HCT116 (cell line): ENCODE results near the gene SURF6.

Experiments
- CTCF ChIP-seq, 3 experiments: fragments of 200-600 bp in 1 of 3; sonication (generic) in 1 of 3; IDR thresholded peaks in 2 of 3; conservative IDR thresholded peaks in 1 of 3; 2 replicates each; pipeline ENCODE4 v1.5.1; 2012 to 2017; ENCODE audit warnings: low read depth in 2 of 3, low read length in 2 of 3, antibody characterized with exemption in 1 of 3, borderline replicate concordance in 1 of 3, control low read depth in 1 of 3, mild to moderate bottlenecking in 1 of 3, mixed read lengths in 1 of 3, mixed run types in 1 of 3, moderate library complexity in 1 of 3; ENCODE audit not compliant: insufficient read depth in 1 of 3
- ELF1 ChIP-seq: IDR thresholded peaks from 2 replicates; pipeline ENCODE4 v1.6.1; 2012; ENCODE audit warnings: low read depth, borderline replicate concordance
- EZH2 ChIP-seq: fragments of 200-600 bp; sonication (generic); IDR thresholded peaks from 2 replicates; pipeline ENCODE4 v1.6.1; 2017; ENCODE audit warnings: antibody characterized with exemption, mixed run types
- EZH2phosphoT487 ChIP-seq: fragments of 200-600 bp; IDR thresholded peaks from 2 replicates; pipeline ENCODE4 v1.6.1; 2018; ENCODE audit warnings: antibody characterized with exemption, borderline replicate concordance
- MAX ChIP-seq: IDR thresholded peaks from 2 replicates; pipeline ENCODE4 v1.6.1; 2012
- POLR2A ChIP-seq: IDR thresholded peaks from 2 replicates; pipeline ENCODE4 v1.7.0; 2011; ENCODE audit warnings: borderline replicate concordance; ENCODE audit not compliant: insufficient read depth, insufficient read length; ENCODE audit errors: extremely low read depth
- POLR2AphosphoS5 ChIP-seq: IDR thresholded peaks from 2 replicates; pipeline ENCODE4 v1.6.1; 2011; ENCODE audit warnings: mild to moderate bottlenecking, low read depth, low read length, moderate library complexity

- TF ChIP-seq ELF1 (no peak), POLR2A (no peak), MAX (no peak), CTCF (IDR thresholded peaks at IDR 0.05 in 2 of 3, conservative IDR thresholded peaks at IDR 0.05 in 1 of 3; ENCODE audit: borderline replicate concordance in 1 of 3, insufficient read depth in 1 of 3, low read depth in 2 of 3, low read length in 2 of 3) (no peak), EZH2 (no peak), POLR2AphosphoS5 (no peak), EZH2phosphoT487 (no peak)
These were observed 24.7 kb upstream of the SURF6 start for GRCh38 chr9:133360400-133361393.
